ENCODE data around the gene RAB35.

The RAB35 gene

GRCh38 chr12:120144215-120144614 is 27.7 kb upstream of the RAB35 start:
- no peak overlapping the region for H3K4me3 ChIP-seq (ENCODE audit: low read depth, low read length, poor library complexity, severe bottlenecking)
- no peaks in the 10 kb centered on the region for H3K9me2 ChIP-seq (ENCODE audit: low read depth, low read length)
- H3K36me3 ChIP-seq (ENCODE audit: insufficient read depth, low read length): peaks cover 95% of the 10 kb centered on the region
- no peaks in the 10 kb centered on the region for H3K4me1 ChIP-seq (ENCODE audit: insufficient read depth, low read length, severe bottlenecking)
- no peak for TF ChIP-seq EZH2 (IDR thresholded peaks at IDR 0.05; ENCODE audit: borderline replicate concordance, low read length)
- TF ChIP-seq CTCF (IDR thresholded peaks at IDR 0.05; ENCODE audit: low read length): no peak
- H3K9me3 ChIP-seq (ENCODE audit: low read length): no peaks in the 10 kb centered on the region
- H3K27me3 ChIP-seq (ENCODE audit: insufficient read depth, low read length): no peaks in the 10 kb centered on the region
- no peak overlapping the region for H2AFZ ChIP-seq (ENCODE audit: low read length)
- no peaks in the 10 kb centered on the region for H3F3A ChIP-seq (ENCODE audit: insufficient read depth, low read length)
- no peaks in the 10 kb centered on the region for H4K20me1 ChIP-seq (ENCODE audit: insufficient read depth, low read length)
- H3K27ac ChIP-seq (ENCODE audit: low read depth, low read length, poor library complexity, severe bottlenecking): no peak overlapping the region
- H3K79me2 ChIP-seq (ENCODE audit: insufficient read depth, low read length): no peaks in the 10 kb centered on the region
- no peak overlapping the region for H3K9ac ChIP-seq (ENCODE audit: low read length)
- H3K4me2 ChIP-seq (ENCODE audit: low read length): no peak overlapping the region

- Histone ChIP-seq H3K27me3 (ENCODE audit: insufficient read depth, low read length) (no peaks in the 10 kb centered on the region), H2AFZ (ENCODE audit: low read length) (no peak overlapping the region), H3K9me2 (ENCODE audit: low read depth, low read length) (no peaks in the 10 kb centered on the region), H3K4me1 (ENCODE audit: insufficient read depth, low read length, severe bottlenecking) (no peaks in the 10 kb centered on the region), H3K27ac (ENCODE audit: low read depth, low read length, poor library complexity, severe bottlenecking) (no peak overlapping the region), H3K9ac (ENCODE audit: low read length) (no peak overlapping the region), H3F3A (ENCODE audit: insufficient read depth, low read length) (no peaks in the 10 kb centered on the region), H3K9me3 (ENCODE audit: low read length) (no peaks in the 10 kb centered on the region), H4K20me1 (ENCODE audit: insufficient read depth, low read length) (no peaks in the 10 kb centered on the region), H3K4me2 (ENCODE audit: low read length) (no peak overlapping the region), H3K36me3 (ENCODE audit: insufficient read depth, low read length) (peaks cover 95% of the 10 kb centered on the region), H3K79me2 (ENCODE audit: insufficient read depth, low read length) (no peaks in the 10 kb centered on the region), H3K4me3 (ENCODE audit: low read depth, low read length, poor library complexity, severe bottlenecking) (no peak overlapping the region)
- TF ChIP-seq EZH2 (IDR thresholded peaks at IDR 0.05; ENCODE audit: borderline replicate concordance, low read length): no peak
- no peak for TF ChIP-seq CTCF (IDR thresholded peaks at IDR 0.05; ENCODE audit: low read length)
Measured at GRCh38 chr12:120142231-120142877, 25.8 kb upstream of the RAB35 start.

GRCh38 chr12:120141336-120141735 is 24.8 kb upstream of the RAB35 start:
- no peak overlapping the region for H3K27ac ChIP-seq (ENCODE audit: low read depth, low read length, poor library complexity, severe bottlenecking)
- no peak overlapping the region for H3K4me2 ChIP-seq (ENCODE audit: low read length)
- no peaks in the 10 kb centered on the region for H3K9me3 ChIP-seq (ENCODE audit: low read length)
- no peaks in the 10 kb centered on the region for H4K20me1 ChIP-seq (ENCODE audit: insufficient read depth, low read length)
- no peak overlapping the region for H2AFZ ChIP-seq (ENCODE audit: low read length)
- H3K9ac ChIP-seq (ENCODE audit: low read length): no peak overlapping the region
- H3K27me3 ChIP-seq (ENCODE audit: insufficient read depth, low read length): no peaks in the 10 kb centered on the region
- TF ChIP-seq CTCF (IDR thresholded peaks at IDR 0.05; ENCODE audit: low read length) (no peak), EZH2 (IDR thresholded peaks at IDR 0.05; ENCODE audit: borderline replicate concordance, low read length) (no peak)
- H3K4me1 ChIP-seq (ENCODE audit: insufficient read depth, low read length, severe bottlenecking): no peaks in the 10 kb centered on the region
- H3K4me3 ChIP-seq (ENCODE audit: low read depth, low read length, poor library complexity, severe bottlenecking): no peak overlapping the region
- H3K9me2 ChIP-seq (ENCODE audit: low read depth, low read length): no peaks in the 10 kb centered on the region
- peaks cover 95% of the 10 kb centered on the region for H3K36me3 ChIP-seq (ENCODE audit: insufficient read depth, low read length)
- H3K79me2 ChIP-seq (ENCODE audit: insufficient read depth, low read length): no peaks in the 10 kb centered on the region
- no peaks in the 10 kb centered on the region for H3F3A ChIP-seq (ENCODE audit: insufficient read depth, low read length)

All from OCI-LY1 (cell line).